HepG2 (cell line): ENCODE data around the gene NCCRP1. TPM values are rescaled to one million over a fixed set of nuclear protein-coding genes. Genes with fewer than 3 reads are reported as not detected.

Source experiments
- ATAC-seq: fragments of 200-7000 bp; cut with Tn5 transposase; 3 replicates; pipeline ENCODE4 v1.9.1; 2020; ENCODE audit warnings: mild to moderate bottlenecking, moderate library complexity
- BruUV-seq: library from RNA; stranded (reverse); fragments of 400-500 nt; replicated peaks from 2 replicates; lab custom pipeline; 2021; lab: Mats Ljungman, UMichigan
- CTCF ChIA-PET: fragments of 300-600 bp; formaldehyde crosslinking; extraction: SDS; loops from one replicate; lab custom pipeline; 2021; ENCODE audit warnings: low total read pairs, inconsistent platforms, low intra/inter-chr PET ratio; lab: Yijun Ruan, JAX
- POLR2A ChIA-PET: fragments of 350-600 bp; sonication (Branson Sonifier 250); formaldehyde crosslinking; loops from one replicate; lab custom pipeline; 2020; ENCODE audit warnings: antibody characterized with exemption, inconsistent platforms; lab: Yijun Ruan, JAX
- DNase-seq: peaks from one replicate; pipeline ENCODE4 v3.0.0-alpha.2; 2015; ENCODE audit warnings: low spot score
- FAIRE-seq: peaks from 3 replicates; lab custom pipeline; 2011; peaks lifted over from hg19 to GRCh38; lab: Jason Lieb, UNC
- H2AFZ ChIP-seq: one replicate; pipeline ENCODE4 v1.6.1; 2011; ENCODE audit warnings: low read length, inconsistent platforms
- H3K27ac ChIP-seq: fragments of 300-600 bp; 3 replicates; pipeline ENCODE4 v1.8.0; 2011; ENCODE audit warnings: mixed run types, mild to moderate bottlenecking, mixed read lengths, low read length, inconsistent platforms; ENCODE audit not compliant: insufficient read depth; ENCODE audit errors: extremely low read length
- H3K27me3 ChIP-seq, 2 experiments: fragments of 200-600 bp in 1 of 2; 2 replicates in 1 of 2; 3 replicates in 1 of 2; pipeline versions ENCODE4 v1.6.0 to v1.8.0; 2011; ENCODE audit warnings: low read length in 2 of 2, mild to moderate bottlenecking in 2 of 2, moderate library complexity in 2 of 2, inconsistent platforms in 1 of 2; ENCODE audit not compliant: insufficient read depth in 2 of 2, control insufficient read depth in 1 of 2
- H3K36me3 ChIP-seq, 2 experiments: fragments of 200-600 bp in 1 of 2; replicated peaks in 1 of 2; 2 replicates in 1 of 2; 3 replicates in 1 of 2; pipeline versions ENCODE4 v1.5.1 to v1.8.0; 2011; ENCODE audit warnings: low read length in 2 of 2, inconsistent platforms in 1 of 2; ENCODE audit not compliant: insufficient read depth in 2 of 2, control insufficient read depth in 1 of 2
- H3K4me1 ChIP-seq: 2 replicates; pipeline ENCODE4 v1.5.1; 2012; ENCODE audit warnings: low read length, inconsistent platforms; ENCODE audit not compliant: insufficient read depth
- H3K4me2 ChIP-seq: 2 replicates; pipeline ENCODE4 v1.6.0; 2011; ENCODE audit warnings: low read depth, low read length, inconsistent platforms
- H3K4me3 ChIP-seq, 3 experiments: fragments of 200-600 bp in 1 of 3; sonication (generic), shearing (Covaris generic) in 1 of 3; replicated peaks in 1 of 3; 2 replicates each; pipeline ENCODE4 v1.5.1; 2011 to 2016; ENCODE audit warnings: low read length in 3 of 3, inconsistent platforms in 2 of 3, low read depth in 2 of 3, mild to moderate bottlenecking in 2 of 3, control low read depth in 1 of 3, mixed read lengths in 1 of 3; ENCODE audit not compliant: insufficient read depth in 1 of 3
- H3K79me2 ChIP-seq: one replicate; pipeline ENCODE4 v1.6.1; 2011; ENCODE audit warnings: low read length, inconsistent platforms; ENCODE audit not compliant: insufficient read depth
- H3K9ac ChIP-seq: 2 replicates; pipeline ENCODE4 v1.6.0; 2011; ENCODE audit warnings: mild to moderate bottlenecking, low read depth, low read length, inconsistent platforms; ENCODE audit not compliant: insufficient read depth
- H3K9me3 ChIP-seq: 2 replicates; pipeline ENCODE4 v1.5.1; 2012; ENCODE audit warnings: mild to moderate bottlenecking, low read length
- H4K20me1 ChIP-seq: 2 replicates; pipeline ENCODE4 v1.6.0; 2011; ENCODE audit warnings: inconsistent platforms, mild to moderate bottlenecking, low read length, moderate library complexity; ENCODE audit not compliant: insufficient read depth
- FOSL2 ChIP-seq: sonication (generic); formaldehyde crosslinking; IDR thresholded peaks from 2 replicates; pipeline ENCODE4 v1.4.0; 2020; ENCODE audit warnings: missing genetic modification reagents
- GFI1 ChIP-seq: sonication (generic); formaldehyde crosslinking; IDR thresholded peaks from 2 replicates; pipeline ENCODE4 v1.5.0; 2020; ENCODE audit warnings: missing genetic modification reagents, mild to moderate bottlenecking, borderline replicate concordance
- GTF2F1 ChIP-seq: fragments of 150-350 bp; IDR thresholded peaks from 2 replicates; pipeline ENCODE4 v1.6.1; 2014; ENCODE audit warnings: low read length
- RBM39 ChIP-seq: fragments of 200-400 bp; formaldehyde crosslinking; IDR thresholded peaks from one replicate; pipeline ENCODE4 v1.6.1; 2018; ENCODE audit warnings: antibody characterized with exemption, mild to moderate bottlenecking, low read depth, low read length; ENCODE audit not compliant: poor library complexity, severe bottlenecking
- RFXANK ChIP-seq: IDR thresholded peaks from 2 replicates; pipeline ENCODE4 v1.6.1; 2016
- TAF1 ChIP-seq: sonication (generic); formaldehyde crosslinking; IDR thresholded peaks from 2 replicates; pipeline ENCODE4 v1.4.0; 2020; ENCODE audit warnings: missing genetic modification reagents
- TCF7L2 ChIP-seq: IDR thresholded peaks from 2 replicates; pipeline ENCODE4 v1.6.1; 2011; ENCODE audit warnings: mild to moderate bottlenecking, low read depth, low read length, moderate library complexity
- ZNF136 ChIP-seq: sonication (generic); formaldehyde crosslinking; IDR thresholded peaks from 2 replicates; pipeline ENCODE4 v1.8.1; 2022; ENCODE audit warnings: low read depth, mild to moderate bottlenecking, moderate library complexity, missing genetic modification reagents
- ZNF276 ChIP-seq: sonication (generic); formaldehyde crosslinking; IDR thresholded peaks from 2 replicates; pipeline ENCODE4 v1.4.0; 2020; ENCODE audit warnings: mild to moderate bottlenecking, low read depth, missing genetic modification reagents
- ZNF607 ChIP-seq: sonication (generic); formaldehyde crosslinking; IDR thresholded peaks from 2 replicates; pipeline ENCODE4 v1.5.1; 2020; ENCODE audit warnings: missing genetic modification reagents, mild to moderate bottlenecking, borderline replicate concordance
- ZNF670 ChIP-seq: sonication (generic); formaldehyde crosslinking; IDR thresholded peaks from 2 replicates; pipeline ENCODE4 v1.8.0; 2022; ENCODE audit warnings: mild to moderate bottlenecking, missing genetic modification reagents, borderline replicate concordance
- ZNF784 ChIP-seq: sonication (generic); formaldehyde crosslinking; IDR thresholded peaks from 2 replicates; pipeline ENCODE4 v1.5.1; 2020; ENCODE audit warnings: missing genetic modification reagents, mild to moderate bottlenecking, borderline replicate concordance
- ZNF883 ChIP-seq: sonication (generic); formaldehyde crosslinking; IDR thresholded peaks from 2 replicates; pipeline ENCODE4 v1.5.1; 2020; ENCODE audit warnings: mild to moderate bottlenecking, missing genetic modification reagents; ENCODE audit errors: not compliant biosample characterization
- WGBS: methylation state at CpG from one replicate; pipeline ENCODE4 v1.1.6; 2017; ENCODE audit warnings: low lambda C conversion rate; 5-methylcytosine and 5-hydroxymethylcytosine counted together
- in situ Hi-C: cut with HindIII; loops from 2 replicates; pipeline ENCODE4 v1.10.0; 2017; ENCODE audit warnings: low pct_unique_long_range_greater_than_20kb; ENCODE audit not compliant: extremely low pct_ligation_motif_present
- intact Hi-C: fragments of 100-400 bp; cut with micrococcal nuclease; formaldehyde crosslinking; loops from one replicate; pipeline ENCODE4 v1.10.0; 2022; ENCODE audit not compliant: unreplicated experiment
- polyA plus RNA-seq, 8 experiments: library from polyadenylated mRNA; depleted of rRNA in 3 of 8; stranded (reverse) in 7 of 8; unstranded in 1 of 8; fragments of >200 nt; fragmentation: Illumina TruSeq in 4 of 8; extraction: Trizol in 4 of 8; gene quantifications; 2 replicates each; pipeline versions ENCODE4 v1.2.1 to v1.2.3, GENCODE V29; 2011 to 2016; ENCODE audit warnings: low read depth in 4 of 8, missing spikeins in 1 of 8, mixed read lengths in 1 of 8; ENCODE audit not compliant: insufficient read depth in 1 of 8
- total RNA-seq, 5 experiments: library from RNA; depleted of rRNA; stranded (reverse); fragments of >200 nt; fragmentation: Illumina TruSeq; extraction: Trizol; gene quantifications; 2 replicates each; pipeline ENCODE4 v1.2.3, GENCODE V29; 2016; ENCODE audit warnings: low read depth in 1 of 5
- TF ChIP-seq, protein P1 (sequence below): sonication (generic); formaldehyde crosslinking; conservative IDR thresholded peaks from 2 replicates; pipeline ENCODE4 v1.8.0; 2022; ENCODE audit warnings: mild to moderate bottlenecking, moderate library complexity, missing genetic modification reagents
- TF ChIP-seq, protein P2 (sequence below): sonication (generic); formaldehyde crosslinking; IDR thresholded peaks from 2 replicates; pipeline ENCODE4 v1.5.0; 2020; ENCODE audit warnings: missing genetic modification reagents, mild to moderate bottlenecking, borderline replicate concordance
- TF ChIP-seq, protein P3 (sequence below): sonication (generic); formaldehyde crosslinking; IDR thresholded peaks from 2 replicates; pipeline ENCODE4 v1.8.1; 2023; ENCODE audit warnings: mild to moderate bottlenecking, inconsistent platforms, moderate library complexity, missing genetic modification reagents, borderline replicate concordance

The NCCRP1 gene
- total and polyA plus RNA-seq, 2 of the 13 experiments (the other 11 are each of a cell fraction or from before 2014, with no cell fraction given), result not detected

- no peak for TF ChIP-seq GFI1 (CRISPR knock-in tag)
These were observed 11.5 kb downstream of the NCCRP1 start (continued) for GRCh38 chr19:39208175-39208795.

DNA sequence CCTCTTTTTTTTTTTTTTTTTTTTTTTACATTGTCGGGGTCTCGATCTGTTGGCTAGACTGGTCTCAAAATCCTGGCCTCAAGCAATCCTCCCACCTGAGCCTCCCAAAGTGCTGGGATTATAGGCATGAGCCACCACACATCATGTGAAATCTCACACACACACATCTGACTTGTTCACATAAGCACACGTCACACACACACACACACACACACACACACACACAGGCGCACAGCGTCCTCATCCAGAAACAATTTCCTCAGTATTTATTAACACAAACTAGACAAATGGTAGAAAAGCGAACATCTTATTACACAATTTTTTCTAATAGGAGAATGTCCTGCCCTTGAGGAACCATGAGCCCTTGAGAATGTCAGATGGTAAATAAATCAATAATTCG lies 12.4 kb downstream of the NCCRP1 start:
- no peak overlapping the region for H3K4me2 ChIP-seq
- intact Hi-C loops, result no loop called here
- no TSS peak for BruUV-seq
- H3K9me3 ChIP-seq, result no peaks in the 10 kb centered on the region
- H3K4me3 ChIP-seq, result no peak overlapping the region
- FAIRE-seq (no peak), ATAC-seq (no peak), DNase-seq (no peak)
- ChIA-PET POLR2A (no interaction called here), CTCF (no interaction called here)
- no peaks in the 10 kb centered on the region for H4K20me1 ChIP-seq
- no peak overlapping the region for H3K9ac ChIP-seq
- no peak overlapping the region for H3K27ac ChIP-seq
- 36% methylated on average over 7 of the region's 7 CpGs for WGBS
- TF ChIP-seq GTF2F1 (no peak), ZNF276 (no peak), FOSL2 (CRISPR knock-in tag) (no peak), TAF1 (CRISPR knock-in tag) (no peak), ZNF883 (CRISPR knock-in tag) (no peak), RBM39 (no peak), TCF7L2 (no peak), ZNF670 (CRISPR knock-in tag) (no peak), ZNF136 (CRISPR knock-in tag) (no peak), ZNF607 (CRISPR knock-in tag) (no peak), RFXANK (CRISPR knock-in tag) (no peak), ZNF784 (CRISPR knock-in tag) (no peak)
- TF ChIP-seq, protein P1, sequence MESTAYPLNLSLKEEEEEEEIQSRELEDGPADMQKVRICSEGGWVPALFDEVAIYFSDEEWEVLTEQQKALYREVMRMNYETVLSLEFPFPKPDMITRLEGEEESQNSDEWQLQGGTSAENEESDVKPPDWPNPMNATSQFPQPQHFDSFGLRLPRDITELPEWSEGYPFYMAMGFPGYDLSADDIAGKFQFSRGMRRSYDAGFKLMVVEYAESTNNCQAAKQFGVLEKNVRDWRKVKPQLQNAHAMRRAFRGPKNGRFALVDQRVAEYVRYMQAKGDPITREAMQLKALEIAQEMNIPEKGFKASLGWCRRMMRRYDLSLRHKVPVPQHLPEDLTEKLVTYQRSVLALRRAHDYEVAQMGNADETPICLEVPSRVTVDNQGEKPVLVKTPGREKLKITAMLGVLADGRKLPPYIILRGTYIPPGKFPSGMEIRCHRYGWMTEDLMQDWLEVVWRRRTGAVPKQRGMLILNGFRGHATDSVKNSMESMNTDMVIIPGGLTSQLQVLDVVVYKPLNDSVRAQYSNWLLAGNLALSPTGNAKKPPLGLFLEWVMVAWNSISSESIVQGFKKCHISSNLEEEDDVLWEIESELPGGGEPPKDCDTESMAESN (CRISPR knock-in tag), result no peak
- TF ChIP-seq, protein P2, sequence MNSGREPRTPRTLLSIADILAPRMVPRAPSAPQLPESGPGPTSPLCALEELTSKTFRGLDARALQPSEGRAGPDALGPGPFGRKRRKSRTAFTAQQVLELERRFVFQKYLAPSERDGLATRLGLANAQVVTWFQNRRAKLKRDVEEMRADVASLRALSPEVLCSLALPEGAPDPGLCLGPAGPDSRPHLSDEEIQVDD, result no peak
- TF ChIP-seq, protein P3, sequence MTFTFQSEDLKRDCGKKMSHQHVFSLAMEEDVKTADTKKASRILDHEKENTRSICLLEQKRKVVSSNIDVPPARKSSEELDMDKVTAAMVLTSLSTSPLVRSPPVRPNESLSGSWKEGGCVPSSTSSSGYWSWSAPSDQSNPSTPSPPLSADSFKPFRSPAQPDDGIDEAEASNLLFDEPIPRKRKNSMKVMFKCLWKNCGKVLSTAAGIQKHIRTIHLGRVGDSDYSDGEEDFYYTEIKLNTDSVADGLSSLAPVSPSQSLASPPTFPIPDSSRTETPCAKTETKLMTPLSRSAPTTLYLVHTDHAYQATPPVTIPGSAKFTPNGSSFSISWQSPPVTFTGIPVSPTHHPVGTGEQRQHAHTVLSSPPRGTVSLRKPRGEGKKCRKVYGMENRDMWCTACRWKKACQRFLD (CRISPR knock-in tag), result no peak
- no peaks in the 10 kb centered on the region for H3K79me2 ChIP-seq
- H3K36me3 ChIP-seq, result no peaks in the 10 kb centered on the region
- no peak overlapping the region for H2AFZ ChIP-seq
- H3K4me1 ChIP-seq, result no peaks in the 10 kb centered on the region
- H3K27me3 ChIP-seq, result peaks cover 2 to 11% of the 10 kb centered on the region in 2 experiments
- in situ Hi-C loops, result no loop called here
